Measurements from ENCODE around the gene PDZD8. TPM values are rescaled to one million over a fixed set of nuclear protein-coding genes. Genes with fewer than 3 reads are reported as not detected.

PDZD8 gene
- total RNA-seq, 1 donor from 2014 or later = 23.2 TPM

- DNase-seq (ENCODE audit: extremely low read depth, low read depth, low spot score) = no peak
Observed at GRCh38 chr10:117391436-117392205, 16.4 kb upstream of the PDZD8 start.

- DNase-seq (ENCODE audit: extremely low read depth, low read depth, low spot score) = no peak
Observed at GRCh38 chr10:117390420-117390819, 15.2 kb upstream of the PDZD8 start.

- no peak for DNase-seq (ENCODE audit: extremely low read depth, low read depth, low spot score)
Observed at GRCh38 chr10:117386805-117387204, 11.6 kb upstream of the PDZD8 start.

- no peak for DNase-seq (ENCODE audit: extremely low read depth, low read depth, low spot score)
Observed at GRCh38 chr10:117382861-117383260, 7.6 kb upstream of the PDZD8 start.

- no peak for DNase-seq (ENCODE audit: extremely low read depth, low read depth, low spot score)
Observed at GRCh38 chr10:117374506-117375359, 507 bp downstream of the PDZD8 start.

- no peak for DNase-seq (ENCODE audit: extremely low read depth, low read depth, low spot score)
Observed at GRCh38 chr10:117373823-117374505, 1.3 kb downstream of the PDZD8 start.

GRCh38 chr10:117370205-117370604, 5.0 kb downstream of the PDZD8 start:
- DNase-seq (ENCODE audit: extremely low read depth, low read depth, low spot score) = no peak

- DNase-seq (ENCODE audit: extremely low read depth, low read depth, low spot score) = no peak
Observed at GRCh38 chr10:117367718-117368117, 7.5 kb downstream of the PDZD8 start.

- no peak for DNase-seq (ENCODE audit: extremely low read depth, low read depth, low spot score)
Observed at GRCh38 chr10:117366741-117367140, 8.5 kb downstream of the PDZD8 start.

GRCh38 chr10:117365612-117366011, 9.6 kb downstream of the PDZD8 start:
- DNase-seq (ENCODE audit: extremely low read depth, low read depth, low spot score) = no peak

GRCh38 chr10:117364110-117364960, 10.9 kb downstream of the PDZD8 start:
- DNase-seq (ENCODE audit: extremely low read depth, low read depth, low spot score) = no peak

- no peak for DNase-seq (ENCODE audit: extremely low read depth, low read depth, low spot score)
Observed at GRCh38 chr10:117363028-117363427, 12.2 kb downstream of the PDZD8 start.

GRCh38 chr10:117362313-117362712, 12.9 kb downstream of the PDZD8 start:
- no peak for DNase-seq (ENCODE audit: extremely low read depth, low read depth, low spot score)

- no peak for DNase-seq (ENCODE audit: extremely low read depth, low read depth, low spot score)
Observed at GRCh38 chr10:117360994-117361667, 14.1 kb downstream of the PDZD8 start.

GRCh38 chr10:117360016-117360415, 15.2 kb downstream of the PDZD8 start:
- no peak for DNase-seq (ENCODE audit: extremely low read depth, low read depth, low spot score)

- no peak for DNase-seq (ENCODE audit: extremely low read depth, low read depth, low spot score)
Observed at GRCh38 chr10:117355072-117355471, 20.2 kb downstream of the PDZD8 start.

GRCh38 chr10:117353684-117354083, 21.6 kb downstream of the PDZD8 start:
- no peak for DNase-seq (ENCODE audit: extremely low read depth, low read depth, low spot score)

- DNase-seq (ENCODE audit: extremely low read depth, low read depth, low spot score) = no peak
Observed at GRCh38 chr10:117352724-117353123, 22.5 kb downstream of the PDZD8 start.

- no peak for DNase-seq (ENCODE audit: extremely low read depth, low read depth, low spot score)
Observed at GRCh38 chr10:117351996-117352395, 23.2 kb downstream of the PDZD8 start.

GRCh38 chr10:117351558-117351957, 23.7 kb downstream of the PDZD8 start:
- DNase-seq (ENCODE audit: extremely low read depth, low read depth, low spot score) = no peak

Measured in glomerular endothelial cell (primary cell).